H7 (cell line): ENCODE measurements around the gene KMT5C. TPM values are rescaled to one million over a fixed set of nuclear protein-coding genes. Genes with fewer than 3 reads are reported as not detected.

Experiments
- DNase-seq: peaks from one replicate; pipeline ENCODE4 v3.0.0; 2012
- H3K27me3 ChIP-seq: 2 replicates; pipeline ENCODE4 v1.6.0; 2011; ENCODE audit warnings: mild to moderate bottlenecking, low read length; ENCODE audit not compliant: control insufficient read depth, insufficient read depth
- H3K36me3 ChIP-seq: replicated peaks from 2 replicates; pipeline ENCODE4 v1.5.1; 2011; ENCODE audit warnings: low read length; ENCODE audit not compliant: control insufficient read depth, insufficient read depth
- H3K4me3 ChIP-seq: 2 replicates; pipeline ENCODE4 v1.5.1; 2011; ENCODE audit warnings: low read depth, mild to moderate bottlenecking, control low read depth, low read length, moderate library complexity; ENCODE audit not compliant: insufficient read depth
- total RNA-seq: library from RNA; depleted of rRNA; stranded (reverse); fragments of >200 nt; shearing (Covaris generic); gene quantifications from 2 replicates; pipeline ENCODE4 v1.2.3, GENCODE V29; 2014; rRNA removed

Gene KMT5C
- total RNA-seq, 1 experiment from 2014 or later: 36.1 TPM

- Histone ChIP-seq H3K4me3 (no peak overlapping the region), H3K27me3 (no peaks in the 10 kb centered on the region), H3K36me3 (peaks cover 28% of the 10 kb centered on the region)
- DNase-seq: peak; percentile 65
Observed at GRCh38 chr19:55390461-55390880, 50.8 kb downstream of the KMT5C start.

GRCh38 chr19:55391191-55391670 lies 51.6 kb downstream of the KMT5C start:
- no peak overlapping the region for H3K4me3 ChIP-seq
- DNase-seq: peak; percentile 36
- H3K27me3 ChIP-seq: no peaks in the 10 kb centered on the region
- H3K36me3 ChIP-seq: peaks cover 28% of the 10 kb centered on the region

GRCh38 chr19:55391702-55392615 lies 52.3 kb downstream of the KMT5C start:
- peaks cover 24% of the 10 kb centered on the region for H3K36me3 ChIP-seq
- DNase-seq: peak; percentile 53
- no peak overlapping the region for H3K4me3 ChIP-seq
- H3K27me3 ChIP-seq: no peaks in the 10 kb centered on the region

- H3K4me3 ChIP-seq: no peak overlapping the region
Observed at GRCh38 chr19:55392820-55393761, 53.4 kb downstream of the KMT5C start.

More at GRCh38 chr19:55392820-55393761, 53.4 kb downstream of the KMT5C start:
- peak; percentile 83 for DNase-seq
- H3K27me3 ChIP-seq: no peaks in the 10 kb centered on the region
- H3K36me3 ChIP-seq: peaks cover 12% of the 10 kb centered on the region

Other genes starting within 250 kb of the KMT5C start
- gene PPP1R12C, start 222.2 kb upstream of the KMT5C start, total RNA-seq: 57.5 and 66.4 TPM in 2 replicates
- gene TNNT1, start 190.7 kb upstream of the KMT5C start, total RNA-seq: 33.8 and 44.8 TPM in 2 replicates
- 6.5 and 11.6 TPM in 2 replicates for gene TNNI3, start 182.1 kb upstream of the KMT5C start, total RNA-seq
- gene DNAAF3, start 173.3 kb upstream of the KMT5C start, total RNA-seq: 0.15 and 2.2 TPM in 2 replicates
- gene SYT5, start 159.6 kb upstream of the KMT5C start, total RNA-seq: 0.26 and 0.31 TPM in 2 replicates
- 0.41 and 2.3 TPM in 2 replicates for gene PTPRH, start 130.4 kb upstream of the KMT5C start, total RNA-seq
- gene TMEM86B, start 111.1 kb upstream of the KMT5C start, total RNA-seq: 1.2 and 1.7 TPM in 2 replicates
- gene PPP6R1, start 80.9 kb upstream of the KMT5C start, total RNA-seq: 51.7 and 53.1 TPM in 2 replicates
- gene HSPBP1, start 59.8 kb upstream of the KMT5C start, total RNA-seq: 54.4 and 92.3 TPM in 2 replicates
- 20.3 and 31.3 TPM in 2 replicates for gene BRSK1, start 55.9 kb upstream of the KMT5C start, total RNA-seq
- gene TMEM150B, start 14.5 kb upstream of the KMT5C start, total RNA-seq: 0.24 TPM in 1 of 2 replicates, not detected in the other
- gene COX6B2, start 14.8 kb downstream of the KMT5C start, total RNA-seq: 0.17 and 0.30 TPM in 2 replicates
- gene GARIN5B, start 23.4 kb downstream of the KMT5C start, total RNA-seq: not detected in 2 replicates
- gene IL11, start 30.6 kb downstream of the KMT5C start, total RNA-seq: 0.59 and 1.2 TPM in 2 replicates
- gene TMEM190, start 37.0 kb downstream of the KMT5C start, total RNA-seq: not detected in 2 replicates
- gene TMEM238, start 44.4 kb downstream of the KMT5C start, total RNA-seq: 1.0 TPM in 1 of 2 replicates, not detected in the other
- 458 and 505 TPM in 2 replicates for gene RPL28, start 46.1 kb downstream of the KMT5C start, total RNA-seq
- 369 and 380 TPM in 2 replicates for gene UBE2S, start 67.9 kb downstream of the KMT5C start, total RNA-seq
- gene SHISA7, start 103.4 kb downstream of the KMT5C start, total RNA-seq: 0.04 and 0.07 TPM in 2 replicates
- 178 and 185 TPM in 2 replicates for gene ISOC2, start 121.8 kb downstream of the KMT5C start, total RNA-seq
- 1.6 and 3.7 TPM in 2 replicates for gene C19orf85, start 124.9 kb downstream of the KMT5C start, total RNA-seq
- 5.8 and 8.1 TPM in 2 replicates for gene ZNF628, start 136.7 kb downstream of the KMT5C start, total RNA-seq
- gene NAT14, start 145.3 kb downstream of the KMT5C start, total RNA-seq: 56.0 and 71.2 TPM in 2 replicates
- 0.48 and 0.87 TPM in 2 replicates for gene SSC5D, start 148.6 kb downstream of the KMT5C start, total RNA-seq
- 4.0 and 4.6 TPM in 2 replicates for gene SBK2, start 197.3 kb downstream of the KMT5C start, total RNA-seq
- gene SBK3, start 205.7 kb downstream of the KMT5C start, total RNA-seq: 0.17 and 2.4 TPM in 2 replicates
- gene ZNF579, start 241.0 kb downstream of the KMT5C start, total RNA-seq: 17.2 and 20.5 TPM in 2 replicates